GM12864 (cell line): ENCODE data around the gene NPHP1.
"Not testable (repeated sequence)": the region's sequence is repeated elsewhere in the genome, so short reads cannot be mapped to it uniquely, and the experiment has no call there.

Experiments used
- DNase-seq: peaks from one replicate; pipeline ENCODE4 v3.0.0-alpha.2; 2011; ENCODE audit warnings: low read depth
- H3K4me3 ChIP-seq: 2 replicates; pipeline ENCODE4 v1.5.1; 2011; ENCODE audit warnings: mild to moderate bottlenecking, low read depth, low read length, control low read depth
- TF ChIP-seq, protein P1 (sequence below): IDR thresholded peaks from 2 replicates; pipeline ENCODE4 v1.5.1; 2011; ENCODE audit warnings: low read depth, mild to moderate bottlenecking, moderate library complexity, low read length, control low read depth, inconsistent platforms; ENCODE audit errors: missing control alignments

NPHP1 gene

DNA sequence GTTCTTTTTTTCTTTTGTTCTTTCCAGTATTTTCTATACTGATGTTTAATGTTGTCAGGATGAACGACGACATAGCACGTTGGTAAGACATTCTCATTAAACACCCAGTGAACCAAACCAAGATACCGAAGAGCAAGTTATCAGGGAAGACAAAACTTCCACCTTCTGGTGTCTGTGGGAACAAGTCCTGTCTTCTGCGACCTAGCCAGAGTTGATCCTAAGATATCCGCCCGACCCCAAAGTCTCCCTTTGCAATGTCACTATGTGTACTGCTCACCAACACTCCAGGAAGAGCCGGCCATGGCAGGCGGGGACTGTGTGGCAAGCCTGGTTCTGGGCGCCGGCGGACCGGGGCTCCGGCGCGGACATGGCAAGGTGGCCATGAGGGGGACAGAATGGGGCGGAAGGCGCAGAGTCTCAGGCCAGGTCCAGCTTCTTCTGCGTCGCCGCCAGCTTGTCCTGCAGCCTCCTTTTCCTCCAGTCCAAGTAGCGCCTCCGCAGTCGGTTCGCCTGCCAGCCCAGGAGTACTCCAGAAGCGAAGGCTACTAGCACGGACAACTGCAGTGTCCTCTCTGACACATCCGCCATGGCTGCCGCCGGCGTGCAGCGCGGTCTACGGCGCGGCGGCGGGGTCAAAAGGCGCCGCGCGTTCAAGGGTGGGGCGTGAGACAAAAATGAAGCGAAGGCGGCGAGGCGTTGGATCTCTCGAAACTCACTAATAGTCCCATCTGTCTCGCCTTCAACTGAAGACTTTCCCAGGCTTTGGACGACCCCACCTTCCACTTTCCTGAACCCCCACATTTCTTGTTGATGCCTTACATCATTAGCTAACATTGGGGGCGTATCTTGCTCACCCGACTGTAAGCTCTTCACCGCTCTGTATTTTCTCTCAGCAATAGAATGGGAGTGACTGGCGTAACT is 7.4 kb upstream of the NPHP1 start, which contains the start of gene MTLN:
TSS of gene MTLN (minus strand) at position 610 of the 921 bp plus-strand sequence. CDS start at position 588, 22 bp downstream.
- DNase-seq, result peak; percentile 29
- peak within 1 kb of the TSS; percentile 89 for H3K4me3 ChIP-seq
- TF ChIP-seq, protein P1, sequence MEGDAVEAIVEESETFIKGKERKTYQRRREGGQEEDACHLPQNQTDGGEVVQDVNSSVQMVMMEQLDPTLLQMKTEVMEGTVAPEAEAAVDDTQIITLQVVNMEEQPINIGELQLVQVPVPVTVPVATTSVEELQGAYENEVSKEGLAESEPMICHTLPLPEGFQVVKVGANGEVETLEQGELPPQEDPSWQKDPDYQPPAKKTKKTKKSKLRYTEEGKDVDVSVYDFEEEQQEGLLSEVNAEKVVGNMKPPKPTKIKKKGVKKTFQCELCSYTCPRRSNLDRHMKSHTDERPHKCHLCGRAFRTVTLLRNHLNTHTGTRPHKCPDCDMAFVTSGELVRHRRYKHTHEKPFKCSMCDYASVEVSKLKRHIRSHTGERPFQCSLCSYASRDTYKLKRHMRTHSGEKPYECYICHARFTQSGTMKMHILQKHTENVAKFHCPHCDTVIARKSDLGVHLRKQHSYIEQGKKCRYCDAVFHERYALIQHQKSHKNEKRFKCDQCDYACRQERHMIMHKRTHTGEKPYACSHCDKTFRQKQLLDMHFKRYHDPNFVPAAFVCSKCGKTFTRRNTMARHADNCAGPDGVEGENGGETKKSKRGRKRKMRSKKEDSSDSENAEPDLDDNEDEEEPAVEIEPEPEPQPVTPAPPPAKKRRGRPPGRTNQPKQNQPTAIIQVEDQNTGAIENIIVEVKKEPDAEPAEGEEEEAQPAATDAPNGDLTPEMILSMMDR, result no peak

DNA sequence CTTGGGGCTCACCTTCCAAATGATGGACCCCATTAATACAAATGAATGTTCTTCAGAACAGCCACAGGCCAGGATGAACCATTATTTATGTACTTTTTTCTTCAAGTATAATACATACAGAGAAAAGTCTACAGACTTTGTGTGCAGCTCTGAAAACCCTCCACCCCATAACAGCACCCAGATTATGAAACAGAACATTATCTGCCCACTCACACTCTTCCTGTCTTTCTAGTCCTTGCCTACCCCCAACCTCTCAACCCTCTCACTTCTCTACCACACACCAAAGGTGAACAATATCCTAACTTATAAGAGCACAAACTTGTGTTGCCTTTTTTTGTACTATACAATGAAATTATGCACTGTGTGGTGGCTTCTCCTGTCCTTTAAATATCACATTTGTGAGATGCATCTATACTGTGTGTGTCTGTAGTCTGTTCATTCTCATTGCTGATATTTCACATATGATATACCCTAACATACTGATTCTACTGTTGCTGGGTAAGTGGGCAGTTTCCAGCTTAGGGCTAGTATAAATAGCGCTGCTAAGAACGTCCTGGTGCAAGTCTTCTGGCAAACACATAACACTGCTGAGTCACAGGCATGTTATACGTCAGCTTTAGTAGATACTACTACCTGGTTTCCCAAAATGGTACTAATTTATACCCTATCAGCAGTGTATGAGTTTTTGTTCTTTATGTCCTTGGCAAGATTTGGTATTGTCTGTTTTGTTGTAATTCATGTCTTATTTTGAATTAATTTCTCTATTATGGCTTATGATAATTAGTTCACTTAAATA is 1.0 kb upstream of the NPHP1 start:
- TF ChIP-seq, protein P1, result no peak
- H3K4me3 ChIP-seq, result no peak overlapping the region
- DNase-seq, result no peak

DNA sequence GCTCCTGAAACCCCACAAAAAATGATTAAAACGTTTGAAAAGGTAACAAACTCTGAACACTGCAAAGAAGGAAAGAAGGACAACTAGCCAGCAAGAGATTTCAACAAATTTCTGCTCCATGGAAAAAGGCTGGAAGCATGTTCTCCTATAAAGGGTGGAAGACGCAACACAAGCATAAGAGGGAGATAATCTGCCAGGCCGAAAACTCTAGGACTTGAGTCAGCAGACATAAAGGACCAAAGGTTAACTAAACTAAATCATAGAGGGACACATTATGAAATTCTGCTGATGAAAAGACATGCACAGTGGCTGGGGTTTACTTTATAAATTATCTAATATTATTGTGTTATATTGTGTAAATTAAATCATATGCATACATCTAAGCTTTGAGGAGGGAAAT is 6.8 kb downstream of the NPHP1 start:
- no peak overlapping the region for H3K4me3 ChIP-seq
- TF ChIP-seq, protein P1, result no peak
- DNase-seq, result no peak

DNA sequence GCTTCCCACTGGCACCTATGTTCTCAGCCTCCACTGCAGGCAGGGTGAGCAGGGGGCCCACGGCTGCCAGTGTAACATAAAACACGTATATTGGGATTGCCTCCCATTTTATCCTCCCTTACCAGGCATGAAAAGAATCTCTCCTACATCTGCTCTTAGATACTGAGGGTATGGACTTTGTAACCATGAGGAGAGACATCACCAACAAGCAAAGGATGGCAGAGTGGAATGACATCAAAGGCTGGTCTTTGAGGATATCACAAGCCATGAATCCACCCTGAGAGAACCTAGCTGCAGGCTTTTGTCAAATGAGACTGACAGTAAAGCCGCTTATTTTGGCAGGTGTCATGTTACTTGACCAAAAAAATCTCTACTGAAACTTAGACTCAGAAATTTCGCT is 7.4 kb downstream of the NPHP1 start:
- H3K4me3 ChIP-seq, result no peak overlapping the region
- TF ChIP-seq, protein P1, result no peak
- no peak for DNase-seq

DNA sequence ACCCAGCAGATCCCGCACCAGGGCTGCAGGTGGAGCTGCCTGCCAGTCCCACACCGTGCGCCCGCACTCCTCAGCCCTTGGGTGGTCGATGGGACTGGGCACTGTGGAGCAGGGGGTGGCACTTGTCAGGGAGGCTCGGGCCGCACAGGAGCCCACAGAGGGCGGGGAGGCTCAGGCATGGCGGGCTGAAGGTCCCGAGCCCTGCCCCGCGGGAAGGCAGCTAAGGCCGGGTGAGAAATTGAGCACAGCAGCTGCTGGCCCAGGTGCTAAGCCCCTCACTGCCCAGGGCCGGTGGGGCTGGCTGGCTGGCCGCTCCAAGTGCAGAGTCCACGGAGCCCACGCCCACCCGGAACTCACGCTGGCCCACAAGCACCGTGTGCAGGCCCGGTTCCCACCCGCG is 14.6 kb downstream of the NPHP1 start:
- DNase-seq, H3K4me3 ChIP-seq: not testable (repeated sequence)

DNA sequence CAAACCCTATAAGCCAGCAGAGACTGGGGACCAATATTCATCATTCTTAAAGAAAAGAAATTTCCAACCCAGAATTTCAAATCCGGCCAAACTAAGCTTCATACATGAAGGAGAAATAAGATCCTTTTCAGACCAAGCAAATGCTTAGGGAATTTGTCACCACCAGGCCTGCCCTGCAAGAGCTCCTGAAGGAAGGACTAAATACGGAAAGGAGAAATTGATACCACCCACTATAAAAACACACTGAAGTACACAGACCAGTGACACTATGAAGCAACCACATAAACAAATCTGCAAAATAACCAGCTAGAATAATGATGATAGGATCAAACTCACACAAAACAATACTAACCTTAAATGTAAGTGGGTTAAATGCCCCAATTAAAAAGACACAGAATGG is 22.4 kb downstream of the NPHP1 start:
- TF ChIP-seq, protein P1, result no peak
- H3K4me3 ChIP-seq, result no peak overlapping the region
- DNase-seq, result no peak

DNA sequence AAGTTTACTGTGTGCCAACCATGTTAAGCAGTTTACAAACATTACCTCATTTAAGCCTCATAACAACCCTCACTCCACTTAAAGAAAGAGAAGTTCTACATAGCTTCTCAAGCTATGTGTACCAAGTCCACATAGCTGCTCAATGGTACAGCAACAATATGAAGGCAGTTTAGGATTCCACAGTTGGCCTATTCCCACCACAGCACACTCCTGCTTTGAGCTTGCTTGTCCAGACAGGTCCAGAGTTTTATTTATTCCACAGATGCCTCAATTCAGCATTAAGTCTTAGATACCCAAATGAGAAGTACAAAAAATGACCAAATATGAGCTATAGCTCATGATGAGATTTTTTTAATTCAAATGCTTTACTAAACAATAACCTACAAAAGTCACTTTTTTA is 24.8 kb downstream of the NPHP1 start:
- DNase-seq, result no peak
- H3K4me3 ChIP-seq, result no peak overlapping the region
- TF ChIP-seq, protein P1, result no peak
